ENCODE data around the gene LDLRAD4. TPM values are rescaled to one million over a fixed set of nuclear protein-coding genes. Genes with fewer than 3 reads are reported as not detected.
A peak's percentile ranks its signal among the peaks of the same experiment; 100 is the strongest.
"Not testable (repeated sequence)": the region's sequence is repeated elsewhere in the genome, so short reads cannot be mapped to it uniquely, and the experiment has no call there.

LDLRAD4 gene
- polyA plus RNA-seq, 12 donors: 9.1 to 19.0 (median 11.9) TPM; not detected in 1

- DNase-seq: no peak
Observed at GRCh38 chr18:13585379-13586153, 367.0 kb downstream of the LDLRAD4 start.

GRCh38 chr18:13587001-13587400 is 368.4 kb downstream of the LDLRAD4 start:
- DNase-seq: no peak

- no peak for DNase-seq
Observed at GRCh38 chr18:13587477-13587876, 368.9 kb downstream of the LDLRAD4 start.

GRCh38 chr18:13587937-13588336 is 369.4 kb downstream of the LDLRAD4 start:
- no peak for DNase-seq

- DNase-seq: no peak
Observed at GRCh38 chr18:13589316-13589715, 370.8 kb downstream of the LDLRAD4 start.

- DNase-seq: no peak
Observed at GRCh38 chr18:13589943-13590342, 371.4 kb downstream of the LDLRAD4 start.

GRCh38 chr18:13592246-13592645 is 373.7 kb downstream of the LDLRAD4 start:
- no peak for DNase-seq

- no peak for DNase-seq
Observed at GRCh38 chr18:13594551-13594950, 376.0 kb downstream of the LDLRAD4 start.

- DNase-seq: no peak
Observed at GRCh38 chr18:13597068-13597467, 378.5 kb downstream of the LDLRAD4 start.

- no peak for DNase-seq
Observed at GRCh38 chr18:13598591-13598990, 380.0 kb downstream of the LDLRAD4 start.

- no peak for DNase-seq
Observed at GRCh38 chr18:13599031-13599430, 380.5 kb downstream of the LDLRAD4 start.

- DNase-seq: no peak
Observed at GRCh38 chr18:13603304-13604019, 384.9 kb downstream of the LDLRAD4 start.

GRCh38 chr18:13604786-13605185 is 386.2 kb downstream of the LDLRAD4 start:
- no peak for DNase-seq

- no peak for DNase-seq
Observed at GRCh38 chr18:13605477-13605876, 386.9 kb downstream of the LDLRAD4 start.

GRCh38 chr18:13605901-13606300 is 387.3 kb downstream of the LDLRAD4 start:
- no peak for DNase-seq

- DNase-seq: no peak
Observed at GRCh38 chr18:13606604-13607254, 388.2 kb downstream of the LDLRAD4 start.

GRCh38 chr18:13608024-13608562 is 389.5 kb downstream of the LDLRAD4 start:
- not testable (repeated sequence) for DNase-seq

GRCh38 chr18:13608791-13609532 is 390.4 kb downstream of the LDLRAD4 start:
- DNase-seq: no peak

- no peak for DNase-seq
Observed at GRCh38 chr18:13610555-13611141, 392.1 kb downstream of the LDLRAD4 start.

GRCh38 chr18:13611142-13611600 is 392.6 kb downstream of the LDLRAD4 start:
- DNase-seq: peak; percentile 70

- no peak for DNase-seq
Observed at GRCh38 chr18:13611601-13612195, 393.1 kb downstream of the LDLRAD4 start.

Data from muscle of arm (tissue), 12 donors.